IMR-90 (cell line): ENCODE data around the gene PLPP4. TPM values are rescaled to one million over a fixed set of nuclear protein-coding genes. Genes with fewer than 3 reads are reported as not detected.

Experiments
- ATAC-seq: fragments of 200-7000 bp; cut with Tn5 transposase; 2 replicates; pipeline ENCODE4 v1.9.1; 2020; ENCODE audit warnings: low read depth, mild to moderate bottlenecking, moderate library complexity
- BruUV-seq: library from RNA; stranded (reverse); fragments of 400-500 nt; replicated peaks from 2 replicates; lab custom pipeline; 2021; lab: Mats Ljungman, UMichigan
- CTCF ChIA-PET: fragments of 300-600 bp; formaldehyde crosslinking; extraction: SDS; loops from one replicate; lab custom pipeline; 2021; ENCODE audit warnings: antibody characterized with exemption; lab: Yijun Ruan, JAX
- POLR2A ChIA-PET: fragments of 300-600 bp; sonication (Branson Sonifier 250); formaldehyde crosslinking; loops from one replicate; lab custom pipeline; 2022; ENCODE audit warnings: antibody characterized with exemption; ENCODE audit not compliant: unreplicated experiment; lab: Charles Lee
- DNase-seq: peaks from one replicate; pipeline ENCODE4 v3.0.0; 2013
- H2AFZ ChIP-seq: replicated peaks from 2 replicates; pipeline ENCODE3; 2013; ENCODE audit warnings: low read length, mild to moderate bottlenecking; ENCODE audit not compliant: poor library complexity
- H2AK5ac ChIP-seq: 2 replicates; pipeline ENCODE4 v1.6.1; 2013; ENCODE audit warnings: low read depth, low read length, inconsistent platforms
- H2AK9ac ChIP-seq: replicated peaks from 2 replicates; pipeline ENCODE3; 2013; ENCODE audit warnings: mild to moderate bottlenecking, low read depth, low read length, moderate library complexity; ENCODE audit not compliant: poor library complexity
- H2BK120ac ChIP-seq: 2 replicates; pipeline ENCODE4 v1.6.1; 2013; ENCODE audit warnings: low read depth, low read length, inconsistent platforms
- H2BK15ac ChIP-seq: 3 replicates; pipeline ENCODE4 v1.6.1; 2013; ENCODE audit warnings: low read depth, low read length, inconsistent platforms
- H2BK20ac ChIP-seq: 2 replicates; pipeline ENCODE4 v1.6.1; 2013; ENCODE audit warnings: low read depth, mild to moderate bottlenecking, inconsistent platforms, low read length, moderate library complexity
- H2BK5ac ChIP-seq: 2 replicates; pipeline ENCODE4 v1.6.1; 2013; ENCODE audit warnings: mild to moderate bottlenecking, low read depth, low read length, inconsistent platforms; ENCODE audit not compliant: poor library complexity, severe bottlenecking
- H3K14ac ChIP-seq: replicated peaks from 2 replicates; pipeline ENCODE4 v1.6.1; 2013; ENCODE audit warnings: low read depth, low read length, inconsistent platforms
- H3K18ac ChIP-seq: 2 replicates; pipeline ENCODE4 v1.6.1; 2013; ENCODE audit warnings: low read depth, low read length, control low read depth
- H3K23ac ChIP-seq: 2 replicates; pipeline ENCODE4 v1.6.1; 2013; ENCODE audit warnings: low read depth, low read length, inconsistent platforms
- H3K27ac ChIP-seq: 2 replicates; pipeline ENCODE4 v1.5.1; 2013; ENCODE audit warnings: mild to moderate bottlenecking, control low read depth, low read length; ENCODE audit not compliant: insufficient read depth
- H3K27me3 ChIP-seq: 2 replicates; pipeline ENCODE4 v1.6.1; 2013; ENCODE audit warnings: low read length; ENCODE audit not compliant: control insufficient read depth, insufficient read depth
- H3K36me3 ChIP-seq: 2 replicates; pipeline ENCODE4 v1.6.1; 2013; ENCODE audit warnings: low read length, mixed read lengths; ENCODE audit not compliant: control insufficient read depth, insufficient read depth
- H3K4ac ChIP-seq: 2 replicates; pipeline ENCODE4 v1.6.1; 2013; ENCODE audit warnings: low read depth, low read length, inconsistent platforms
- H3K4me1 ChIP-seq: 2 replicates; pipeline ENCODE4 v1.6.1; 2013; ENCODE audit warnings: low read length, mixed read lengths; ENCODE audit not compliant: control insufficient read depth, insufficient read depth
- H3K4me2 ChIP-seq: 2 replicates; pipeline ENCODE4 v1.6.1; 2013; ENCODE audit warnings: low read depth, mild to moderate bottlenecking, control low read depth, low read length, moderate library complexity
- H3K4me3 ChIP-seq: 2 replicates; pipeline ENCODE4 v1.5.1; 2013; ENCODE audit warnings: low read depth, mild to moderate bottlenecking, control low read depth, low read length, moderate library complexity; ENCODE audit not compliant: insufficient read depth
- H3K56ac ChIP-seq: 2 replicates; pipeline ENCODE4 v1.6.1; 2013; ENCODE audit warnings: low read length, inconsistent platforms; ENCODE audit not compliant: insufficient read depth; ENCODE audit errors: extremely low read depth
- H3K79me1 ChIP-seq, 2 experiments: 2 replicates each; pipeline ENCODE4 v1.6.1; 2013; ENCODE audit warnings: low read length in 2 of 2, inconsistent platforms in 1 of 2, low read depth in 1 of 2
- H3K9ac ChIP-seq: 2 replicates; pipeline ENCODE4 v1.6.1; 2013; ENCODE audit warnings: low read depth, low read length, control low read depth
- H3K9me1 ChIP-seq: 2 replicates; pipeline ENCODE4 v1.6.1; 2013; ENCODE audit warnings: low read length, inconsistent platforms; ENCODE audit not compliant: insufficient read depth
- H3K9me3 ChIP-seq: 2 replicates; pipeline ENCODE4 v1.6.1; 2013; ENCODE audit warnings: low read length; ENCODE audit not compliant: control insufficient read depth, insufficient read depth
- H4K20me1 ChIP-seq: 2 replicates; pipeline ENCODE4 v1.6.1; 2013; ENCODE audit warnings: low read length, inconsistent platforms; ENCODE audit not compliant: insufficient read depth
- H4K5ac ChIP-seq: 2 replicates; pipeline ENCODE4 v1.6.1; 2013; ENCODE audit warnings: mild to moderate bottlenecking, low read depth, low read length, control low read depth
- H4K8ac ChIP-seq, 2 experiments: 2 replicates each; pipeline ENCODE4 v1.6.1; 2013; ENCODE audit warnings: low read depth in 2 of 2, low read length in 2 of 2, control low read depth in 1 of 2, inconsistent platforms in 1 of 2
- H4K91ac ChIP-seq: 2 replicates; pipeline ENCODE4 v1.6.1; 2013; ENCODE audit warnings: low read depth, low read length, inconsistent platforms; ENCODE audit not compliant: insufficient read depth
- CHD1 ChIP-seq: IDR thresholded peaks from 2 replicates; pipeline ENCODE4 v1.6.1; 2012; ENCODE audit warnings: low read depth, low read length, improper control_type of control experiment
- FOS ChIP-seq: fragments of 150-350 bp; IDR thresholded peaks from 2 replicates; pipeline ENCODE4 v1.6.1; 2016; ENCODE audit warnings: low read depth, low read length
- MAFK ChIP-seq: IDR thresholded peaks from 2 replicates; pipeline ENCODE4 v1.6.1; 2012; ENCODE audit warnings: low read depth, low read length, improper control_type of control experiment
- MAZ ChIP-seq: IDR thresholded peaks from 2 replicates; pipeline ENCODE4 v1.6.1; 2012; ENCODE audit warnings: low read depth, mild to moderate bottlenecking, low read length, improper control_type of control experiment, moderate library complexity, borderline replicate concordance
- MXI1 ChIP-seq: IDR thresholded peaks from 2 replicates; pipeline ENCODE4 v1.6.1; 2012; ENCODE audit warnings: low read depth, mild to moderate bottlenecking, low read length, moderate library complexity, borderline replicate concordance
- NFE2L2 ChIP-seq: fragments of 150-350 bp; IDR thresholded peaks from 2 replicates; pipeline ENCODE4 v1.6.1; 2016; ENCODE audit warnings: low read depth, mild to moderate bottlenecking, low read length
- POLR2A ChIP-seq: IDR thresholded peaks from 2 replicates; pipeline ENCODE4 v1.6.1; 2012; ENCODE audit warnings: mild to moderate bottlenecking, low read depth, low read length
- RAD21 ChIP-seq: IDR thresholded peaks from 2 replicates; pipeline ENCODE4 v1.6.1; 2012; ENCODE audit warnings: low read length, improper control_type of control experiment
- WGBS, 2 experiments: methylation state at CpG; one replicate each; pipeline versions ENCODE4 v1.1.5 to v1.1.7; 2013; ENCODE audit warnings: missing lambda C conversion rate in 2 of 2; ENCODE audit not compliant: insufficient read length in 1 of 2; ENCODE audit errors: extremely low coverage in 2 of 2; 5-methylcytosine and 5-hydroxymethylcytosine counted together
- dilution Hi-C: fragments of 300-500 bp; cut with HindIII; formaldehyde crosslinking; loops from one replicate; pipeline ENCODE4 v1.14.3; 2018; ENCODE audit warnings: low sequenced_read_pairs; ENCODE audit not compliant: unreplicated experiment
- in situ Hi-C: fragments of 300-500 bp; cut with MboI; formaldehyde crosslinking; loops from 3 replicates; pipeline ENCODE4 v1.14.3; 2019; ENCODE audit warnings: low sequenced_read_pairs, inconsistent platforms, mixed read lengths
- intact Hi-C: fragments of 100-400 bp; cut with micrococcal nuclease; formaldehyde crosslinking; loops from 2 replicates; pipeline ENCODE4 v1.10.0; 2022
- polyA plus RNA-seq, 3 experiments: library from polyadenylated mRNA; depleted of rRNA; stranded (reverse); fragments of >200 nt; gene quantifications; 2 replicates each; pipeline ENCODE4 v1.2.3, GENCODE V29; 2012; ENCODE audit warnings: low replicate concordance in 1 of 3
- total RNA-seq: library from RNA; depleted of rRNA; stranded (reverse); fragments of >200 nt; gene quantifications from 2 replicates; pipeline ENCODE4 v1.2.3, GENCODE V29; 2012

Gene PLPP4
- total and polyA plus RNA-seq, 2 of the 4 experiments (the other 2 are of a cell fraction) = 0.18 to 0.60 TPM

DNA sequence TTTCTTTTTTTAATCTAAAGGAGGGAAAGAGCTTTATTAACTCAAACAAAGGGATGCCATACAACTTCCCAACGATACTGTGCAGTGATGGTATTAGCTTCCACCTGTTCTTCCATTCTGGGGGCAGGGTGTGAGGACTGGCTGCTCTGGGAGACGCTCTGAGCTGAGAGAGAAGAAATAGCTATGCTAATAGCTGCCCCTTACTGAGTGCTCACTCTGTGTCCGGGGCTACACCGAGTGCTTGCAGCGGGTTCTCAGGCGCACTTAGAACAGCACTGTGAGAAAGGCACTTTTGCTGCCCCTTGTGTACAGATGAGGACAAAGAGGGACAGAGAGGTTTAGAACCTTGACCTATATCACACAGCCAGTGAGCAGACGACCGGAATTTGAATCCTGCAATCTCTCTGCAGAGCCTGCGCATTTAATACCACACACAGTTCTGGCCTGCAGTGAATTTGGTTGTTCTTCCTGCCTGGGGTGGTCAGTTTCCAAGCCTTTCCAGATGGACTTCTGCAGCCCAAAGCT, 142.2 kb downstream of the PLPP4 start:
- no TSS peak for BruUV-seq
- no peak overlapping the region for H2BK15ac ChIP-seq
- ATAC-seq = no peak
- no peak overlapping the region for H2BK20ac ChIP-seq
- H3K56ac ChIP-seq = no peak overlapping the region
- ChIA-PET POLR2A (no interaction called here), CTCF (no interaction called here)
- no peaks in the 10 kb centered on the region for H3K36me3 ChIP-seq
- H2BK5ac ChIP-seq = no peak overlapping the region
- H3K4me3 ChIP-seq = no peak overlapping the region
- peaks cover 43% of the 10 kb centered on the region for H3K9me3 ChIP-seq
- H2BK120ac ChIP-seq = no peak overlapping the region
- no peaks in the 10 kb centered on the region for H3K27me3 ChIP-seq
- H3K14ac ChIP-seq = no peak overlapping the region
- no CpG with 5 or more reads among the region's 9 CpGs for WGBS, 2 experiments
- no peak overlapping the region for H3K27ac ChIP-seq
- H2AK5ac ChIP-seq = no peak overlapping the region
- no peak overlapping the region for H4K8ac ChIP-seq
- H3K79me1 ChIP-seq = no peaks in the 10 kb centered on the region
- no peak overlapping the region for H4K91ac ChIP-seq
- H4K20me1 ChIP-seq = no peaks in the 10 kb centered on the region
- no peak overlapping the region for H3K18ac ChIP-seq
- no peak overlapping the region for H3K4me2 ChIP-seq
- no peak overlapping the region for H2AK9ac ChIP-seq
- H3K9ac ChIP-seq = no peak overlapping the region
- no peak overlapping the region for H4K5ac ChIP-seq
- H2AFZ ChIP-seq = no peak overlapping the region
- no peaks in the 10 kb centered on the region for H3K4me1 ChIP-seq
- in situ Hi-C loops = no loop called here
- no peak overlapping the region for H3K23ac ChIP-seq
- no peak for TF ChIP-seq NFE2L2
- no peak for TF ChIP-seq FOS
- TF ChIP-seq CHD1 = no peak
- no peak for TF ChIP-seq MAZ
- TF ChIP-seq MAFK = no peak
- TF ChIP-seq POLR2A = no peak
- no peak for TF ChIP-seq RAD21
- TF ChIP-seq MXI1 = no peak
- dilution Hi-C loops = no loop called here
- intact Hi-C loops = no loop called here
- no peak overlapping the region for H3K4ac ChIP-seq
- H3K9me1 ChIP-seq = no peaks in the 10 kb centered on the region
- DNase-seq = no peak
